HepG2 (cell line): ENCODE data around the gene HDAC5. TPM values are rescaled to one million over a fixed set of nuclear protein-coding genes. Genes with fewer than 3 reads are reported as not detected.

ENCODE experiments used
- ATAC-seq: fragments of 200-7000 bp; cut with Tn5 transposase; 3 replicates; pipeline ENCODE4 v1.9.1; 2020; ENCODE audit warnings: mild to moderate bottlenecking, moderate library complexity
- BruUV-seq: library from RNA; stranded (reverse); fragments of 400-500 nt; replicated peaks from 2 replicates; lab custom pipeline; 2021; lab: Mats Ljungman, UMichigan
- CTCF ChIA-PET: fragments of 300-600 bp; formaldehyde crosslinking; extraction: SDS; loops from one replicate; lab custom pipeline; 2021; ENCODE audit warnings: low total read pairs, inconsistent platforms, low intra/inter-chr PET ratio; lab: Yijun Ruan, JAX
- POLR2A ChIA-PET: fragments of 350-600 bp; sonication (Branson Sonifier 250); formaldehyde crosslinking; loops from one replicate; lab custom pipeline; 2020; ENCODE audit warnings: antibody characterized with exemption, inconsistent platforms; lab: Yijun Ruan, JAX
- DNase-seq: peaks from one replicate; pipeline ENCODE4 v3.0.0-alpha.2; 2015; ENCODE audit warnings: low spot score
- FAIRE-seq: peaks from 3 replicates; lab custom pipeline; 2011; peaks lifted over from hg19 to GRCh38; lab: Jason Lieb, UNC
- H2AFZ ChIP-seq: one replicate; pipeline ENCODE4 v1.6.1; 2011; ENCODE audit warnings: low read length, inconsistent platforms
- H3K27ac ChIP-seq: fragments of 300-600 bp; 3 replicates; pipeline ENCODE4 v1.8.0; 2011; ENCODE audit warnings: mixed run types, mild to moderate bottlenecking, mixed read lengths, low read length, inconsistent platforms; ENCODE audit not compliant: insufficient read depth; ENCODE audit errors: extremely low read length
- H3K27me3 ChIP-seq, 2 experiments: fragments of 200-600 bp in 1 of 2; 2 replicates in 1 of 2; 3 replicates in 1 of 2; pipeline versions ENCODE4 v1.6.0 to v1.8.0; 2011; ENCODE audit warnings: low read length in 2 of 2, mild to moderate bottlenecking in 2 of 2, moderate library complexity in 2 of 2, inconsistent platforms in 1 of 2; ENCODE audit not compliant: insufficient read depth in 2 of 2, control insufficient read depth in 1 of 2
- H3K36me3 ChIP-seq, 2 experiments: fragments of 200-600 bp in 1 of 2; replicated peaks in 1 of 2; 2 replicates in 1 of 2; 3 replicates in 1 of 2; pipeline versions ENCODE4 v1.5.1 to v1.8.0; 2011; ENCODE audit warnings: low read length in 2 of 2, inconsistent platforms in 1 of 2; ENCODE audit not compliant: insufficient read depth in 2 of 2, control insufficient read depth in 1 of 2
- H3K4me1 ChIP-seq: 2 replicates; pipeline ENCODE4 v1.5.1; 2012; ENCODE audit warnings: low read length, inconsistent platforms; ENCODE audit not compliant: insufficient read depth
- H3K4me2 ChIP-seq: 2 replicates; pipeline ENCODE4 v1.6.0; 2011; ENCODE audit warnings: low read depth, low read length, inconsistent platforms
- H3K4me3 ChIP-seq, 3 experiments: fragments of 200-600 bp in 1 of 3; sonication (generic), shearing (Covaris generic) in 1 of 3; replicated peaks in 1 of 3; 2 replicates each; pipeline ENCODE4 v1.5.1; 2011 to 2016; ENCODE audit warnings: low read length in 3 of 3, inconsistent platforms in 2 of 3, low read depth in 2 of 3, mild to moderate bottlenecking in 2 of 3, control low read depth in 1 of 3, mixed read lengths in 1 of 3; ENCODE audit not compliant: insufficient read depth in 1 of 3
- H3K79me2 ChIP-seq: one replicate; pipeline ENCODE4 v1.6.1; 2011; ENCODE audit warnings: low read length, inconsistent platforms; ENCODE audit not compliant: insufficient read depth
- H3K9ac ChIP-seq: 2 replicates; pipeline ENCODE4 v1.6.0; 2011; ENCODE audit warnings: mild to moderate bottlenecking, low read depth, low read length, inconsistent platforms; ENCODE audit not compliant: insufficient read depth
- H3K9me3 ChIP-seq: 2 replicates; pipeline ENCODE4 v1.5.1; 2012; ENCODE audit warnings: mild to moderate bottlenecking, low read length
- H4K20me1 ChIP-seq: 2 replicates; pipeline ENCODE4 v1.6.0; 2011; ENCODE audit warnings: inconsistent platforms, mild to moderate bottlenecking, low read length, moderate library complexity; ENCODE audit not compliant: insufficient read depth
- ATF5 ChIP-seq: sonication (generic); formaldehyde crosslinking; IDR thresholded peaks from 2 replicates; pipeline ENCODE4 v1.4.0; 2020; ENCODE audit warnings: mild to moderate bottlenecking, low read depth, missing genetic modification reagents
- CREM ChIP-seq, 2 experiments: sonication (generic) in 1 of 2; formaldehyde crosslinking in 1 of 2; IDR thresholded peaks; 2 replicates each; pipeline versions ENCODE4 v1.4.0 to v1.6.1; 2016 to 2020; ENCODE audit warnings: antibody characterized with exemption in 1 of 2, mild to moderate bottlenecking in 1 of 2, missing genetic modification reagents in 1 of 2
- DNMT1 ChIP-seq: sonication (generic); formaldehyde crosslinking; IDR thresholded peaks from 2 replicates; pipeline ENCODE4 v1.5.1; 2020; ENCODE audit warnings: mild to moderate bottlenecking, missing genetic modification reagents
- DNMT3B ChIP-seq: conservative IDR thresholded peaks from 2 replicates; pipeline ENCODE4 v1.6.1; 2016; ENCODE audit warnings: missing biosample characterization, control low read depth
- FOXK1 ChIP-seq: sonication (generic); formaldehyde crosslinking; IDR thresholded peaks from 2 replicates; pipeline ENCODE4 v1.4.0; 2020; ENCODE audit warnings: low read depth, missing genetic modification reagents, borderline replicate concordance
- KAT2B ChIP-seq: fragments of 150-350 bp; IDR thresholded peaks from 2 replicates; pipeline ENCODE4 v1.6.1; 2014; ENCODE audit warnings: low read depth, low read length, borderline replicate concordance
- NR2C2 ChIP-seq: sonication (generic); formaldehyde crosslinking; IDR thresholded peaks from 2 replicates; pipeline ENCODE4 v1.4.0; 2020; ENCODE audit warnings: missing genetic modification reagents, mild to moderate bottlenecking, moderate library complexity, borderline replicate concordance
- RBFOX2 ChIP-seq: fragments of 200-400 bp; formaldehyde crosslinking; IDR thresholded peaks from 2 replicates; pipeline ENCODE4 v1.6.1; 2017; ENCODE audit warnings: low read depth, mild to moderate bottlenecking, low read length
- RERE ChIP-seq: IDR thresholded peaks from 2 replicates; pipeline ENCODE4 v1.6.1; 2016; ENCODE audit warnings: low read depth, missing genetic modification reagents, missing compliant biosample characterization
- SAP130 ChIP-seq: IDR thresholded peaks from 2 replicates; pipeline ENCODE4 v1.6.1; 2016; ENCODE audit warnings: low read depth
- SNRNP70 ChIP-seq: fragments of 200-400 bp; formaldehyde crosslinking; IDR thresholded peaks from 2 replicates; pipeline ENCODE4 v1.6.1; 2017; ENCODE audit warnings: mild to moderate bottlenecking, low read depth, low read length, moderate library complexity
- SRSF1 ChIP-seq: fragments of 200-400 bp; formaldehyde crosslinking; optimal IDR thresholded peaks from 2 replicates; pipeline ENCODE3; 2017; ENCODE audit warnings: mild to moderate bottlenecking, low read depth, low read length, moderate library complexity
- TAF1 ChIP-seq: sonication (generic); formaldehyde crosslinking; IDR thresholded peaks from 2 replicates; pipeline ENCODE4 v1.4.0; 2020; ENCODE audit warnings: missing genetic modification reagents
- ZNF569 ChIP-seq: sonication (generic); formaldehyde crosslinking; IDR thresholded peaks from 2 replicates; pipeline ENCODE4 v1.5.0; 2020; ENCODE audit warnings: mild to moderate bottlenecking, missing genetic modification reagents, moderate library complexity, borderline replicate concordance
- ZNF800 ChIP-seq: sonication (generic); formaldehyde crosslinking; IDR thresholded peaks from 2 replicates; pipeline ENCODE4 v1.4.0; 2020; ENCODE audit warnings: missing genetic modification reagents
- WGBS: methylation state at CpG from one replicate; pipeline ENCODE4 v1.1.6; 2017; ENCODE audit warnings: low lambda C conversion rate; 5-methylcytosine and 5-hydroxymethylcytosine counted together
- in situ Hi-C: cut with HindIII; loops from 2 replicates; pipeline ENCODE4 v1.10.0; 2017; ENCODE audit warnings: low pct_unique_long_range_greater_than_20kb; ENCODE audit not compliant: extremely low pct_ligation_motif_present
- intact Hi-C: fragments of 100-400 bp; cut with micrococcal nuclease; formaldehyde crosslinking; loops from one replicate; pipeline ENCODE4 v1.10.0; 2022; ENCODE audit not compliant: unreplicated experiment
- polyA plus RNA-seq, 8 experiments: library from polyadenylated mRNA; depleted of rRNA in 3 of 8; stranded (reverse) in 7 of 8; unstranded in 1 of 8; fragments of >200 nt; fragmentation: Illumina TruSeq in 4 of 8; extraction: Trizol in 4 of 8; gene quantifications; 2 replicates each; pipeline versions ENCODE4 v1.2.1 to v1.2.3, GENCODE V29; 2011 to 2016; ENCODE audit warnings: low read depth in 4 of 8, missing spikeins in 1 of 8, mixed read lengths in 1 of 8; ENCODE audit not compliant: insufficient read depth in 1 of 8
- total RNA-seq, 5 experiments: library from RNA; depleted of rRNA; stranded (reverse); fragments of >200 nt; fragmentation: Illumina TruSeq; extraction: Trizol; gene quantifications; 2 replicates each; pipeline ENCODE4 v1.2.3, GENCODE V29; 2016; ENCODE audit warnings: low read depth in 1 of 5

The HDAC5 gene
- total and polyA plus RNA-seq, 2 of the 13 experiments (the other 11 are each of a cell fraction or from before 2014, with no cell fraction given) = 46.4 to 85.4 TPM

- Histone ChIP-seq H3K9me3 (no peaks in the 10 kb centered on the region), H2AFZ (no peak within 1 kb of the TSS)
- no peak for TF ChIP-seq ATF5
- no peak for TF ChIP-seq ZNF569 (CRISPR knock-in tag)
- peak; percentile 47; the same call in 1 of the 2 replicates for TF ChIP-seq CREM (IDR thresholded peaks at IDR 0.05)
- no peak for TF ChIP-seq CREM (CRISPR knock-in tag; IDR thresholded peaks at IDR 0.05)
- TF ChIP-seq RBFOX2 = peak; percentile 98
- no peak for TF ChIP-seq FOXK1
- TF ChIP-seq DNMT3B (CRISPR knock-in tag) = no peak
- TF ChIP-seq ZNF800 = 0 out of 2 replicates have a peak, but pooled peaks have one; percentile 23
- TF ChIP-seq SAP130 (CRISPR knock-in tag) = peak; percentile 73
- no peak for TF ChIP-seq SNRNP70
- no peak for TF ChIP-seq KAT2B
- peak; percentile 65 for TF ChIP-seq TAF1 (CRISPR knock-in tag)
- no peak for TF ChIP-seq SRSF1
- no peak for TF ChIP-seq RERE (CRISPR knock-in tag)
- peak; percentile 51; the same call in 1 of the 2 replicates for TF ChIP-seq DNMT1 (CRISPR knock-in tag)
- TF ChIP-seq NR2C2 (CRISPR knock-in tag) = peak; percentile 89
These were observed 57.1 kb downstream of the HDAC5 start, which contains the start of gene LSM12 for GRCh38 chr17:44066204-44066930. Gene LSM12 (minus strand): TSS chr17:44066671. CDS start chr17:44066587, 84 bp downstream.

More at GRCh38 chr17:44066204-44066930, 57.1 kb downstream of the HDAC5 start, which contains the start of gene LSM12:
- peaks cover 52% of the 10 kb centered on the region for H3K79me2 ChIP-seq
- FAIRE-seq (no peak), ATAC-seq (peak; percentile 70), DNase-seq (peak; percentile 90)
- no TSS peak for BruUV-seq
- H4K20me1 ChIP-seq = no peaks in the 10 kb centered on the region; the same call in 1 of the 2 replicates
- intact Hi-C loops = no loop called here
- peak within 1 kb of the TSS; percentile 94 for H3K27ac ChIP-seq
- H3K27me3 ChIP-seq = peaks cover 0 to 3% of the 10 kb centered on the region in 2 experiments; a peak in 1 of 5 replicates
- ChIA-PET CTCF (no interaction called here), POLR2A (interaction anchor here (0.6 to 3.1 kb wide), 30 partner anchors 8 to 155 kb away, joined by 3 to 31 read pairs (median 6); partner anchors contain the start of genes HDAC5, NAGS, TMEM101 and TMUB2)
- WGBS = 1% methylated on average over 51 of the region's 65 CpGs
- in situ Hi-C loops = no loop called here
- peaks cover 57% of the 10 kb centered on the region for H3K4me1 ChIP-seq
- H3K4me2 ChIP-seq = peak within 1 kb of the TSS; percentile 99
- peak within 1 kb of the TSS; percentile 96 for H3K9ac ChIP-seq
- peak within 1 kb of the TSS; percentile 75 to 100 (median 90) for H3K4me3 ChIP-seq
- H3K36me3 ChIP-seq = peaks cover 4 to 26% of the 10 kb centered on the region in 2 experiments; a peak in 4 of 5 replicates
